ENCODE results near the gene EPSTI1.

Gene EPSTI1

DNA sequence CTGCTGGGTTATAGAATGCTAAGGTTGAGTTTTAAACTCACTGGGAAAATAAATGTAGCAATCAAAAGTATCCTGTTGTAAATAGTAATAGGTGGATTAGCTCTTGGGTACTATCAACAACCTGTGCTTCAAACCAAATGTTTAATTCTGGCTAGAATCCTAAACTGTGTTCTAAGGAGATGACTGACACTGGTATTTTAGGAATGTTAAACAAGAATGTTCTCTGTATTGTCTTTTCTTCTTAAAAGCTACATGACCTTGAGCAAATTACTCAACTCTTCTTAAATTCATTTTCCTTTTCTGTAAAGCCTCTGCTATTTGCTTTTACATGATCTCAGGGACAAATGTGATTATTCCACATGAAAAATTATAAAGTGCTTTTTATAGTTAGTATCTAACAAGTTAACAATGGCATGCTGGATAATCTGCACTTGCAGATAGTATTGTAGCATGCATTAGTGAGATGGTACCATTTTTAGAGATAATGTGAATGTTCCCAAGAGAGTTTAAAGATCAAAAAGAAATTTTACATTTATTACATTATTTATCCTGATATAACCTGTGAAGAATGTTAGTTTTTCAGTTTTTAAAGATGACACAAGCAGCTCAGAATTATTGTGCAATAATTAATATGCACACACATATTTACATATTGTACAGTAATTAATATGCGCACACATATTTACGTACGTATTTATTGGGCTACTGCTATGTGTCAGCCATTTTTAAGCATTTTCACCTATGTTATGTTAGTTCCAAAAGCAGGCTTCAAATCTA, 13.6 kb upstream of the EPSTI1 start:
- no peak for DNase-seq (ENCODE audit: low read depth)
- TF ChIP-seq, protein P1, sequence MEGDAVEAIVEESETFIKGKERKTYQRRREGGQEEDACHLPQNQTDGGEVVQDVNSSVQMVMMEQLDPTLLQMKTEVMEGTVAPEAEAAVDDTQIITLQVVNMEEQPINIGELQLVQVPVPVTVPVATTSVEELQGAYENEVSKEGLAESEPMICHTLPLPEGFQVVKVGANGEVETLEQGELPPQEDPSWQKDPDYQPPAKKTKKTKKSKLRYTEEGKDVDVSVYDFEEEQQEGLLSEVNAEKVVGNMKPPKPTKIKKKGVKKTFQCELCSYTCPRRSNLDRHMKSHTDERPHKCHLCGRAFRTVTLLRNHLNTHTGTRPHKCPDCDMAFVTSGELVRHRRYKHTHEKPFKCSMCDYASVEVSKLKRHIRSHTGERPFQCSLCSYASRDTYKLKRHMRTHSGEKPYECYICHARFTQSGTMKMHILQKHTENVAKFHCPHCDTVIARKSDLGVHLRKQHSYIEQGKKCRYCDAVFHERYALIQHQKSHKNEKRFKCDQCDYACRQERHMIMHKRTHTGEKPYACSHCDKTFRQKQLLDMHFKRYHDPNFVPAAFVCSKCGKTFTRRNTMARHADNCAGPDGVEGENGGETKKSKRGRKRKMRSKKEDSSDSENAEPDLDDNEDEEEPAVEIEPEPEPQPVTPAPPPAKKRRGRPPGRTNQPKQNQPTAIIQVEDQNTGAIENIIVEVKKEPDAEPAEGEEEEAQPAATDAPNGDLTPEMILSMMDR (IDR thresholded peaks at IDR 0.05; ENCODE audit: control insufficient read depth, extremely low read depth, insufficient read depth): no peak
- H3K4me3 ChIP-seq (ENCODE audit: low read depth, low read length): no peak overlapping the region

DNA sequence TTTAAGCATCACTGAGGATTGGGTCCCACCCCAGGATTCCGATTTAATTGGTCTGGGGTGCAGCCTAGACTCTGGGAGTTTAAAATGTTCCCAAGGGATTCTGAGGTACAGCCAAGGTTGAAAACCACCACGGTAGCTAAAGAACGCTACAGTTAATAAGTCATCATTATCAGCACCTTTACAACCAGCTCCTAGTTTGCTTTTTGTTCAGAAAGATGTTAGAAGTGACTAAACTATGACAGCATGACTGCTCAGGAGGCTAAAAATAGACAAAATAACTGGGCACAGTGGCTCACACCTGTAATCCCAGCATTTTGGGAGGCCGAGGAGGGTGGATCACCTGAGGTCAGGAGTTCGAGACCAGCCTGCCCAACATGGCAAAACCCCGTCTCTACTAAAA, 11.7 kb upstream of the EPSTI1 start:
- H3K4me3 ChIP-seq (ENCODE audit: low read depth, low read length): no peak overlapping the region
- TF ChIP-seq, protein P1 (IDR thresholded peaks at IDR 0.05; ENCODE audit: control insufficient read depth, extremely low read depth, insufficient read depth): no peak
- no peak for DNase-seq (ENCODE audit: low read depth)

GRCh38 chr13:43003010-43003409, 11.0 kb upstream of the EPSTI1 start:
- TF ChIP-seq, protein P1 (IDR thresholded peaks at IDR 0.05; ENCODE audit: control insufficient read depth, extremely low read depth, insufficient read depth): no peak
- DNase-seq (ENCODE audit: low read depth): no peak
- H3K4me3 ChIP-seq (ENCODE audit: low read depth, low read length): no peak overlapping the region

DNA sequence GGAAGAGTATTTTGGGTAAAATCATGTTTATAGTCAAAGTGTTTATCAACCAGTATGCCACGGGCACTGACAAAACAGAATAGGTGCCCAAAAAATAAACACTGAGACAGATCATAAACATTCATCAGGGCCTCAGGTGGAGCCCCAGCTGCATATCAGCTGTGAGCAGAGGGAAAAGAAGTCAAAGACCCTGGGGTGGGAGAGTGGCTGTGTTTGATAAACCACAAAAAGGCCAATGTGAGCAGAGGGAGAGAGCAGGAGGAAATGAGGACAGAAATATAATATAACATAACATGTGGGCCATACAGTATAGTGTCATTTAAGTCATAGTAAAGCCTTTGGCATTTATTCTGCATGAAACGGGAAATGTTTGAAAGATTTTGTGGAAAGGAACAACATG, 10.0 kb upstream of the EPSTI1 start:
- no peak for DNase-seq (ENCODE audit: low read depth)
- no peak overlapping the region for H3K4me3 ChIP-seq (ENCODE audit: low read depth, low read length)
- TF ChIP-seq, protein P1 (IDR thresholded peaks at IDR 0.05; ENCODE audit: control insufficient read depth, extremely low read depth, insufficient read depth): no peak

DNA sequence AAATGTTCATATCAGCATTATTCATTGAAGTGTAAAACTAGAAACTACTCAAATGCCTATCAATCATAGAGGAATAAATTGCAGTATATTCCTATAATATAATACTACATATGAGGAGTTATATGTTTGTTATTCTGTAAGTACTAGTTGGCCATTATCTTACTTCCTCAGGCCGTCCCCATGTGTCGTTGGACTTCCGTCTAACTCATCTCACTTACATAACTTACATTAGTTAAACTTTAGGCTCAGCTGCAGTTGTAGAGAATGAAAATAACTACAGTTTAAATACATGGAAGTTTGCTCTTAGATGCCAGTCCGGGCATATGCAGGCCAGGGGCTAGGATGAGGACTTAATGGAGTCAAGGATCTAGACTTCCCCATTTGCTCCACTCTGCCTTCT, 8.6 kb upstream of the EPSTI1 start:
- no peak for DNase-seq (ENCODE audit: low read depth)
- no peak overlapping the region for H3K4me3 ChIP-seq (ENCODE audit: low read depth, low read length)
- TF ChIP-seq, protein P1 (IDR thresholded peaks at IDR 0.05; ENCODE audit: control insufficient read depth, extremely low read depth, insufficient read depth): no peak

DNA sequence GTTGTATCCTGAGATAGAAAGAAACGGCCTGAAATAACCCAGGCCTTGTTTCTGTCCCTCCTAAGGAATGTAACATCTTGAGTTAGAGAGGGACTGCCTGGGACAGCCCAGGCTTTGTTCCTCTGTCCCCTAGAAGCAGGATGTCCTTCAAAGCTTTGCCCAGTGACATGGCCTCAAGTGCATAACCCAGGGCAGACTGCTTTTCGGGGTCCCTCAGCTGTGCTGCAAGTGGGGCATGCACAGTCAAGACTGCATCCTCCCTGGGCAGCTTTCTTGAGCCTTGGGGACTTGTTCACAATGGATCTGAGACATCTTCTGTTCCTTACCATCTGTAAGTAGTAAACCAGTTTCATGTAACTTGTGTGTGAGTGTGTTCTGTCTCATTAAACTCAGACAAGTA, 7.5 kb upstream of the EPSTI1 start:
- TF ChIP-seq, protein P1 (IDR thresholded peaks at IDR 0.05; ENCODE audit: control insufficient read depth, extremely low read depth, insufficient read depth): no peak
- DNase-seq (ENCODE audit: low read depth): no peak
- no peak overlapping the region for H3K4me3 ChIP-seq (ENCODE audit: low read depth, low read length)

GRCh38 chr13:42997381-42997780, 5.3 kb upstream of the EPSTI1 start:
- TF ChIP-seq, protein P1 (IDR thresholded peaks at IDR 0.05; ENCODE audit: control insufficient read depth, extremely low read depth, insufficient read depth): no peak
- H3K4me3 ChIP-seq (ENCODE audit: low read depth, low read length): no peak overlapping the region
- no peak for DNase-seq (ENCODE audit: low read depth)

Data from LNCaP clone FGC (cell line).